Measurements from ENCODE around the gene SLC9A3.

GRCh38 chr5:430214-430925 is 93.9 kb downstream of the SLC9A3 start:
- TF ChIP-seq CTCF (IDR thresholded peaks at IDR 0.05) (no peak), POLR2A (IDR thresholded peaks at IDR 0.05) (no peak)

Data from prostate gland (tissue), 2 donors.